A549 (cell line): ENCODE data around the gene ZNF345. TPM values are rescaled to one million over a fixed set of nuclear protein-coding genes. Genes with fewer than 3 reads are reported as not detected.

ENCODE experiments used
- ATAC-seq, 2 experiments: fragments of 200-7000 bp in 1 of 2; fragments of >200 bp in 1 of 2; cut with Nextera tagmentation in 1 of 2; cut with Tn5 transposase in 1 of 2; 3 replicates each; pipeline versions ENCODE4 v1.8.0 to v1.9.1; 2018 to 2020; ENCODE audit warnings: mild to moderate bottlenecking in 1 of 2, moderate library complexity in 1 of 2
- CTCF ChIA-PET: fragments of 300-600 bp; sonication (Branson Sonifier 250); formaldehyde crosslinking; extraction: SDS; loops from one replicate; lab custom pipeline; 2021; ENCODE audit warnings: antibody characterized with exemption, inconsistent platforms; lab: Yijun Ruan, JAX
- POLR2A ChIA-PET: fragments of 350-600 bp; formaldehyde crosslinking; extraction: SDS; loops from one replicate; lab custom pipeline; 2021; ENCODE audit warnings: antibody characterized with exemption, inconsistent platforms; lab: Yijun Ruan, JAX
- DNase-seq, 2 experiments: peaks; one replicate each; pipeline versions ENCODE4 v3.0.0 to v3.0.0-alpha.2; 2011 to 2016; ENCODE audit warnings: low read depth in 1 of 2, low spot score in 1 of 2
- FAIRE-seq: peaks from 2 replicates; lab custom pipeline; 2011; peaks lifted over from hg19 to GRCh38; lab: Jason Lieb, UNC
- H3K27ac ChIP-seq, 2 experiments: fragments of >200 bp; sonication (Bioruptor Twin); formaldehyde crosslinking; 3 replicates each; pipeline ENCODE4 v1.5.1; 2016 to 2017
- H3K4me1 ChIP-seq: fragments of >200 bp; sonication (Bioruptor Twin); formaldehyde crosslinking; 3 replicates; pipeline ENCODE4 v1.6.1; 2016
- H3K4me2 ChIP-seq: fragments of >200 bp; sonication (Bioruptor Twin); formaldehyde crosslinking; 3 replicates; pipeline ENCODE4 v1.6.1; 2016
- H3K4me3 ChIP-seq: fragments of >200 bp; sonication (Bioruptor Twin); formaldehyde crosslinking; 3 replicates; pipeline ENCODE4 v1.5.1; 2016
- H3K9me3 ChIP-seq: fragments of >200 bp; sonication (Bioruptor Twin); formaldehyde crosslinking; 3 replicates; pipeline ENCODE4 v1.6.1; 2016
- CEBPB ChIP-seq, 2 experiments: fragments of >200 bp in 1 of 2; sonication (Bioruptor Twin) in 1 of 2; formaldehyde crosslinking in 1 of 2; IDR thresholded peaks; 2 replicates each; pipeline ENCODE4 v1.6.1; 2012 to 2016
- CHD4 ChIP-seq: fragments of 200-600 bp; sonication (generic); IDR thresholded peaks from 2 replicates; pipeline ENCODE4 v1.6.1; 2016; ENCODE audit warnings: antibody characterized with exemption, mild to moderate bottlenecking, borderline replicate concordance
- EHF ChIP-seq: fragments of 250-450 bp; sonication (Bioruptor Pico); IDR thresholded peaks from 2 replicates; pipeline ENCODE4 v1.5.0; 2020; ENCODE audit warnings: mild to moderate bottlenecking
- FOSL2 ChIP-seq, 2 experiments: fragments of 450-650 bp in 1 of 2; fragments of >200 bp in 1 of 2; sonication (Bioruptor Twin) in 1 of 2; formaldehyde crosslinking; IDR thresholded peaks; 2 replicates each; pipeline versions ENCODE4 v1.5.0 to v1.6.1; 2016 to 2020; ENCODE audit warnings: mild to moderate bottlenecking in 1 of 2, moderate library complexity in 1 of 2
- FOXS1 ChIP-seq: fragments of 250-450 bp; sonication (Bioruptor Pico); IDR thresholded peaks from 2 replicates; pipeline ENCODE4 v1.5.0; 2020; ENCODE audit warnings: mild to moderate bottlenecking, moderate library complexity
- HMGXB4 ChIP-seq: fragments of 250-450 bp; sonication (Bioruptor Pico); IDR thresholded peaks from 2 replicates; pipeline ENCODE4 v1.5.0; 2021; ENCODE audit warnings: mild to moderate bottlenecking, moderate library complexity, borderline replicate concordance
- HOXB13 ChIP-seq: fragments of 250-450 bp; sonication (Bioruptor Pico); IDR thresholded peaks from 2 replicates; pipeline ENCODE4 v1.5.0; 2020; ENCODE audit warnings: low read depth, mild to moderate bottlenecking, moderate library complexity
- JUNB ChIP-seq: fragments of >200 bp; sonication (Bioruptor Twin); formaldehyde crosslinking; IDR thresholded peaks from 2 replicates; pipeline ENCODE4 v1.6.1; 2016
- KDM1A ChIP-seq: fragments of 200-600 bp; sonication (generic); IDR thresholded peaks from 2 replicates; pipeline ENCODE4 v1.6.1; 2016; ENCODE audit warnings: low read depth, mild to moderate bottlenecking
- MAX ChIP-seq: IDR thresholded peaks from 2 replicates; pipeline ENCODE4 v1.6.1; 2012
- NFE2L2 ChIP-seq: fragments of 150-350 bp; conservative IDR thresholded peaks from 2 replicates; pipeline ENCODE4 v1.6.1; 2014; ENCODE audit warnings: low read length
- NPAS2 ChIP-seq: fragments of 250-450 bp; sonication (Bioruptor Pico); IDR thresholded peaks from 2 replicates; pipeline ENCODE4 v1.8.0; 2022; ENCODE audit warnings: mild to moderate bottlenecking, moderate library complexity, borderline replicate concordance
- NR3C1 ChIP-seq: fragments of >200 bp; sonication (Bioruptor Twin); formaldehyde crosslinking; IDR thresholded peaks from 3 replicates; pipeline ENCODE4 v1.6.1; 2017
- POLR2A ChIP-seq: IDR thresholded peaks from 2 replicates; pipeline ENCODE4 v1.6.1; 2012; ENCODE audit warnings: mild to moderate bottlenecking, low read length
- RAD21 ChIP-seq, 2 experiments: fragments of >200 bp in 1 of 2; sonication (Bioruptor Twin) in 1 of 2; formaldehyde crosslinking in 1 of 2; IDR thresholded peaks in 1 of 2; conservative IDR thresholded peaks in 1 of 2; 2 replicates in 1 of 2; 3 replicates in 1 of 2; pipeline ENCODE4 v1.6.1; 2012 to 2018; ENCODE audit warnings: inconsistent platforms in 1 of 2
- RCOR1 ChIP-seq: fragments of 150-350 bp; IDR thresholded peaks from 2 replicates; pipeline ENCODE4 v1.6.1; 2014; ENCODE audit warnings: antibody characterized with exemption, low read length, low read depth
- RNF2 ChIP-seq: fragments of 200-600 bp; sonication (generic); IDR thresholded peaks from 2 replicates; pipeline ENCODE4 v1.6.1; 2016; ENCODE audit warnings: low read depth, mild to moderate bottlenecking, antibody characterized with exemption, moderate library complexity, borderline replicate concordance
- SMC3 ChIP-seq: fragments of >200 bp; sonication (Bioruptor Twin); formaldehyde crosslinking; IDR thresholded peaks from 3 replicates; pipeline ENCODE4 v1.6.1; 2018; ENCODE audit warnings: inconsistent platforms
- WGBS: methylation state at CpG from one replicate; pipeline ENCODE4 v1.1.6; 2017; ENCODE audit errors: missing lambda C conversion rate; 5-methylcytosine and 5-hydroxymethylcytosine counted together
- polyA plus RNA-seq, 4 experiments: library from polyadenylated mRNA; depleted of rRNA in 3 of 4; stranded (reverse); fragments of >200 nt; fragmentation: RNase III in 1 of 4; extraction: RNeasy Plus Mini Kit Qiagen cat#74134 plus additional on column Dnase treatment in 1 of 4; gene quantifications; 2 replicates in 3 of 4; 3 replicates in 1 of 4; pipeline ENCODE4 v1.2.3, GENCODE V29; 2011 to 2017
- TF ChIP-seq, protein P1 (sequence below): fragments of >200 bp; sonication (Bioruptor Twin); formaldehyde crosslinking; IDR thresholded peaks from 3 replicates; pipeline ENCODE4 v1.6.1; 2016
- TF ChIP-seq, protein P2 (sequence below): fragments of 200-600 bp; sonication (generic); IDR thresholded peaks from 2 replicates; pipeline ENCODE4 v1.6.1; 2016; ENCODE audit warnings: antibody characterized with exemption, mild to moderate bottlenecking, moderate library complexity
- TF ChIP-seq, protein P3 (sequence below): fragments of 250-450 bp; sonication (Bioruptor Pico); IDR thresholded peaks from 2 replicates; pipeline ENCODE4 v1.5.0; 2020; ENCODE audit warnings: low read depth, mild to moderate bottlenecking, moderate library complexity

The ZNF345 gene
- polyA plus RNA-seq, 2 of the 4 experiments (the other 2 are of a cell fraction), result 0.27 to 0.66 TPM

- Histone ChIP-seq H3K4me1 (no peaks in the 10 kb centered on the region), H3K4me2 (peak within 1 kb of the TSS; percentile 51), H3K4me3 (peak within 1 kb of the TSS; percentile 37), H3K27ac (peak within 1 kb of the TSS in 1 of 2 experiments; percentile 26; a peak in 2 of 6 replicates), H3K9me3 (peaks cover 97% of the 10 kb centered on the region)
- POLR2A ChIA-PET, result interaction anchor here (0.6 kb wide), 1 partner anchor 9 kb away, joined by 5 read pairs; no protein-coding TSS in a partner anchor
- no peak for FAIRE-seq
- peak; percentile 94 to 96 for ATAC-seq
- TF ChIP-seq KDM1A (no peak), NPAS2 (CRISPR knock-in tag) (no peak), MAX (0 out of 2 replicates have a peak, but pooled peaks have one; percentile 16), POLR2A (0 out of 2 replicates have a peak, but pooled peaks have one; percentile 13)
- peak; percentile 26 to 80 for DNase-seq
- WGBS, result 10% methylated on average over 56 of the region's 56 CpGs
- CTCF ChIA-PET, result interaction anchor here (1.0 to 1.3 kb wide), 2 partner anchors 23 to 30 kb away, joined by 3 read pairs; no protein-coding TSS in a partner anchor
These were observed 12.5 kb upstream of the ZNF345 start, which contains the start of gene ZNF790 for GRCh38 chr19:36837906-36838783. Gene ZNF790 (minus strand): TSS chr19:36838387. CDS start chr19:36825619, 12,768 bp downstream.

- H3K4me3 ChIP-seq, result peak overlapping the region; percentile 37; the same call in 2 of the 3 replicates
- 53% methylated on average over 12 of the region's 12 CpGs for WGBS
- peak in 1 of 2 experiments; percentile 17; a peak in 1 of 6 replicates for ATAC-seq
- ChIA-PET CTCF (no interaction called here), POLR2A (interaction anchor here (0.6 kb wide), 1 partner anchor 8 kb away, joined by 5 read pairs; no protein-coding TSS in a partner anchor)
- H3K27ac ChIP-seq, result no peak overlapping the region
- H3K9me3 ChIP-seq, result peaks cover 97% of the 10 kb centered on the region
- DNase-seq, result no peak
- peak; percentile 13 for FAIRE-seq
- peak overlapping the region; percentile 51; the same call in 2 of the 3 replicates for H3K4me2 ChIP-seq
- no peaks in the 10 kb centered on the region for H3K4me1 ChIP-seq
- no peak for TF ChIP-seq RNF2
- TF ChIP-seq, protein P1, sequence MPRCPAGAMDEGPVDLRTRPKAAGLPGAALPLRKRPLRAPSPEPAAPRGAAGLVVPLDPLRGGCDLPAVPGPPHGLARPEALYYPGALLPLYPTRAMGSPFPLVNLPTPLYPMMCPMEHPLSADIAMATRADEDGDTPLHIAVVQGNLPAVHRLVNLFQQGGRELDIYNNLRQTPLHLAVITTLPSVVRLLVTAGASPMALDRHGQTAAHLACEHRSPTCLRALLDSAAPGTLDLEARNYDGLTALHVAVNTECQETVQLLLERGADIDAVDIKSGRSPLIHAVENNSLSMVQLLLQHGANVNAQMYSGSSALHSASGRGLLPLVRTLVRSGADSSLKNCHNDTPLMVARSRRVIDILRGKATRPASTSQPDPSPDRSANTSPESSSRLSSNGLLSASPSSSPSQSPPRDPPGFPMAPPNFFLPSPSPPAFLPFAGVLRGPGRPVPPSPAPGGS, result no peak
- no peak for TF ChIP-seq HMGXB4 (CRISPR knock-in tag)
- no peak for TF ChIP-seq CHD4
- TF ChIP-seq, protein P2, sequence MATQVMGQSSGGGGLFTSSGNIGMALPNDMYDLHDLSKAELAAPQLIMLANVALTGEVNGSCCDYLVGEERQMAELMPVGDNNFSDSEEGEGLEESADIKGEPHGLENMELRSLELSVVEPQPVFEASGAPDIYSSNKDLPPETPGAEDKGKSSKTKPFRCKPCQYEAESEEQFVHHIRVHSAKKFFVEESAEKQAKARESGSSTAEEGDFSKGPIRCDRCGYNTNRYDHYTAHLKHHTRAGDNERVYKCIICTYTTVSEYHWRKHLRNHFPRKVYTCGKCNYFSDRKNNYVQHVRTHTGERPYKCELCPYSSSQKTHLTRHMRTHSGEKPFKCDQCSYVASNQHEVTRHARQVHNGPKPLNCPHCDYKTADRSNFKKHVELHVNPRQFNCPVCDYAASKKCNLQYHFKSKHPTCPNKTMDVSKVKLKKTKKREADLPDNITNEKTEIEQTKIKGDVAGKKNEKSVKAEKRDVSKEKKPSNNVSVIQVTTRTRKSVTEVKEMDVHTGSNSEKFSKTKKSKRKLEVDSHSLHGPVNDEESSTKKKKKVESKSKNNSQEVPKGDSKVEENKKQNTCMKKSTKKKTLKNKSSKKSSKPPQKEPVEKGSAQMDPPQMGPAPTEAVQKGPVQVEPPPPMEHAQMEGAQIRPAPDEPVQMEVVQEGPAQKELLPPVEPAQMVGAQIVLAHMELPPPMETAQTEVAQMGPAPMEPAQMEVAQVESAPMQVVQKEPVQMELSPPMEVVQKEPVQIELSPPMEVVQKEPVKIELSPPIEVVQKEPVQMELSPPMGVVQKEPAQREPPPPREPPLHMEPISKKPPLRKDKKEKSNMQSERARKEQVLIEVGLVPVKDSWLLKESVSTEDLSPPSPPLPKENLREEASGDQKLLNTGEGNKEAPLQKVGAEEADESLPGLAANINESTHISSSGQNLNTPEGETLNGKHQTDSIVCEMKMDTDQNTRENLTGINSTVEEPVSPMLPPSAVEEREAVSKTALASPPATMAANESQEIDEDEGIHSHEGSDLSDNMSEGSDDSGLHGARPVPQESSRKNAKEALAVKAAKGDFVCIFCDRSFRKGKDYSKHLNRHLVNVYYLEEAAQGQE, result no peak
- TF ChIP-seq POLR2A, result no peak
- TF ChIP-seq RCOR1, result no peak
- TF ChIP-seq RAD21 (conservative IDR thresholded peaks at IDR 0.05 in 1 of 2, IDR thresholded peaks at IDR 0.05 in 1 of 2), result no peak
- TF ChIP-seq NR3C1, result no peak
- no peak for TF ChIP-seq HOXB13
- no peak for TF ChIP-seq FOXS1 (CRISPR knock-in tag)
- TF ChIP-seq NFE2L2, result no peak
- no peak for TF ChIP-seq CEBPB (IDR thresholded peaks at IDR 0.05)
- TF ChIP-seq FOSL2 (IDR thresholded peaks at IDR 0.05), result no peak
- no peak for TF ChIP-seq FOSL2 (CRISPR knock-in tag; IDR thresholded peaks at IDR 0.05)
- TF ChIP-seq SMC3, result no peak
- TF ChIP-seq, protein P3, sequence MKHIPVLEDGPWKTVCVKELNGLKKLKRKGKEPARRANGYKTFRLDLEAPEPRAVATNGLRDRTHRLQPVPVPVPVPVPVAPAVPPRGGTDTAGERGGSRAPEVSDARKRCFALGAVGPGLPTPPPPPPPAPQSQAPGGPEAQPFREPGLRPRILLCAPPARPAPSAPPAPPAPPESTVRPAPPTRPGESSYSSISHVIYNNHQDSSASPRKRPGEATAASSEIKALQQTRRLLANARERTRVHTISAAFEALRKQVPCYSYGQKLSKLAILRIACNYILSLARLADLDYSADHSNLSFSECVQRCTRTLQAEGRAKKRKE (CRISPR knock-in tag), result no peak
- no peak for TF ChIP-seq JUNB
- no peak for TF ChIP-seq KDM1A
- TF ChIP-seq EHF, result no peak
These were observed 11.8 kb upstream of the ZNF345 start for GRCh38 chr19:36838784-36839324.
